Pancreas (tissue), 10 donors: ENCODE measurements around the gene VIM. TPM values are rescaled to one million over a fixed set of nuclear protein-coding genes. Genes with fewer than 3 reads are reported as not detected.
"Not testable (repeated sequence)": the region's sequence is repeated elsewhere in the genome, so short reads cannot be mapped to it uniquely, and the experiment has no call there.

Experiments used
- ATAC-seq, 4 donors: fragments of 200-7000 bp; cut with Tn5 transposase; one replicate each; pipeline versions ENCODE4 v1.8.0 to v1.9.1; 2020; ENCODE audit warnings: mild to moderate bottlenecking in 4 of 4, moderate library complexity in 4 of 4
- DNase-seq, 6 donors: peaks; one replicate each; pipeline ENCODE4 v3.0.0-alpha.2; 2020
- FAIRE-seq: peaks from 2 replicates; lab custom pipeline; 2012; peaks lifted over from hg19 to GRCh38; lab: Jason Lieb, UNC
- H3K27ac ChIP-seq, 4 donors: fragments of 200-600 bp; sonication (generic); 1 replicate in 3 of 4; 2 replicates in 1 of 4; pipeline versions ENCODE4 v1.5.0 to v1.8.0; 2020
- H3K27me3 ChIP-seq, 4 donors: fragments of 200-600 bp; one replicate each; pipeline ENCODE4 v1.8.0; 2021
- H3K36me3 ChIP-seq, 3 donors: fragments of 200-600 bp; sonication (generic) in 1 of 3; one replicate each; pipeline versions ENCODE4 v1.5.0 to v1.8.0; 2020 to 2021
- H3K4me1 ChIP-seq, 3 donors: fragments of 200-600 bp; one replicate each; pipeline ENCODE4 v1.8.0; 2021
- H3K4me3 ChIP-seq, 4 donors: fragments of 200-600 bp; sonication (generic) in 2 of 4; one replicate each; pipeline versions ENCODE4 v1.5.0 to v1.8.0; 2020 to 2021
- H3K9me3 ChIP-seq, 4 donors: fragments of 200-600 bp; one replicate each; pipeline ENCODE4 v1.8.0; 2021
- CTCF ChIP-seq, 4 donors: fragments of 200-600 bp; sonication (generic) in 3 of 4; IDR thresholded peaks; one replicate each; pipeline versions ENCODE4 v1.5.0 to v1.8.0; 2021; ENCODE audit warnings: antibody characterized with exemption in 4 of 4
- WGBS, 2 donors: extraction: QIAGEN DNeasy Blood & Tissue Kit; methylation state at CpG; one replicate each; pipeline ENCODE4 v1.1.7; 2013; 5-methylcytosine and 5-hydroxymethylcytosine counted together
- intact Hi-C, 3 donors: fragments of 100-400 bp; cut with DNase I; formaldehyde crosslinking; loops; one replicate each; pipeline versions ENCODE4 v1.11.1 to v1.14.2; 2022
- polyA plus RNA-seq, 2 donors: library from polyadenylated mRNA; stranded (reverse); fragments of 200-250 nt; gene quantifications; one replicate each; pipeline ENCODE4 v1.2.3, GENCODE V29; 2013
- total RNA-seq, 6 donors: library from RNA; stranded (reverse); fragmentation: NEBNext Ultra II Directional in 4 of 6; extraction: Animal tissue kit (Norgen Biotek cat#: 25700) in 4 of 6; gene quantifications; one replicate each; pipeline versions ENCODE4 v1.2.1 to v1.2.4, GENCODE V29; 2021 to 2023
- donor health status: healthy with polysubstance abuse.
- donor health status: DM: no; HTN: no; CAD: no; lungs with moderate emphysema.
- donor health status: DM: no; HTN: no; CAD: no.
- donor health status: control.
- donor health status: control.
- donor health status: Bipolar disorder and iron deficiency.
- donor health status: DM: yes; HTN: yes; CAD: no.
- donor health status: DM: no; HTN: no; CAD: no.
- donor health status: DM: no; HTN: no; CAD: no.
- donor health status: DM: yes; HTN: yes; CAD: no.

VIM gene
- total and polyA plus RNA-seq, 8 donors: 133 to 546 (median 163) TPM

GRCh38 chr10:17244700-17245365 is 16.8 kb downstream of the VIM start:
- no peak for FAIRE-seq

GRCh38 chr10:17247210-17247609 is 19.2 kb downstream of the VIM start:
- FAIRE-seq (no peak), DNase-seq (no peak), ATAC-seq (no peak)
- Histone ChIP-seq H3K4me3 (no peak overlapping the region), H3K27ac (no peak overlapping the region), H3K4me1 (no peaks in the 10 kb centered on the region), H3K36me3 (no peaks in the 10 kb centered on the region), H3K27me3 (no peaks in the 10 kb centered on the region), H3K9me3 (no peaks in the 10 kb centered on the region)
- 86 to 92% methylated on average over 1 of the region's 1 CpG for WGBS, 2 donors
- no peak for TF ChIP-seq CTCF (IDR thresholded peaks at IDR 0.05)
- intact Hi-C loops: no loop called here

More at GRCh38 chr10:17244700-17245365, 16.8 kb downstream of the VIM start:
- intact Hi-C loops: no loop called here
- DNase-seq (no peak), ATAC-seq (no peak)
- no peaks in the 10 kb centered on the region for H3K9me3 ChIP-seq
- H3K4me1 ChIP-seq: no peaks in the 10 kb centered on the region
- TF ChIP-seq CTCF (IDR thresholded peaks at IDR 0.05): no peak
- H3K36me3 ChIP-seq: no peaks in the 10 kb centered on the region
- no peak overlapping the region for H3K4me3 ChIP-seq
- H3K27me3 ChIP-seq: no peaks in the 10 kb centered on the region
- no peak overlapping the region for H3K27ac ChIP-seq

- WGBS, 2 donors: 42 to 53% methylated on average over 1 of the region's 1 CpG
- peak in 2 of 4 donors; percentile 22 to 64 for ATAC-seq
Measured at GRCh38 chr10:17248964-17249363, 20.9 kb downstream of the VIM start.

GRCh38 chr10:17249820-17250219 is 21.8 kb downstream of the VIM start:
- DNase-seq (no peak), ATAC-seq (peak; percentile 33 to 72 (median 40)), FAIRE-seq (no peak)
- 30 to 33% methylated on average over 4 of the region's 4 CpGs for WGBS, 2 donors
- no peaks in the 10 kb centered on the region for H3K4me1 ChIP-seq
- peak in 2 of 4 donors; percentile 8 to 11 for TF ChIP-seq CTCF (IDR thresholded peaks at IDR 0.05)
- intact Hi-C loops: loop anchor here in 2 of 3 donors (5.0 to 10.0 kb wide), 2 partner anchors 405 to 428 kb away; no protein-coding TSS in a partner anchor
- H3K4me3 ChIP-seq: no peak overlapping the region
- H3K9me3 ChIP-seq: no peaks in the 10 kb centered on the region
- no peaks in the 10 kb centered on the region for H3K27me3 ChIP-seq
- H3K27ac ChIP-seq: no peak overlapping the region
- no peaks in the 10 kb centered on the region for H3K36me3 ChIP-seq

More at GRCh38 chr10:17248964-17249363, 20.9 kb downstream of the VIM start:
- intact Hi-C loops: no loop called here
- no peak for TF ChIP-seq CTCF (IDR thresholded peaks at IDR 0.05)
- Histone ChIP-seq H3K36me3 (no peaks in the 10 kb centered on the region), H3K4me3 (no peak overlapping the region), H3K27ac (no peak overlapping the region), H3K9me3 (no peaks in the 10 kb centered on the region), H3K27me3 (no peaks in the 10 kb centered on the region), H3K4me1 (no peaks in the 10 kb centered on the region)
- FAIRE-seq: no peak
- no peak for DNase-seq

GRCh38 chr10:17250736-17251135 is 22.7 kb downstream of the VIM start:
- 89 to 90% methylated on average over 2 of the region's 2 CpGs for WGBS, 2 donors
- Histone ChIP-seq H3K27me3 (no peaks in the 10 kb centered on the region), H3K27ac (no peak overlapping the region), H3K9me3 (no peaks in the 10 kb centered on the region), H3K4me1 (no peaks in the 10 kb centered on the region), H3K4me3 (no peak overlapping the region), H3K36me3 (no peaks in the 10 kb centered on the region)
- intact Hi-C loops: loop anchor here in 2 of 3 donors (5.0 to 10.0 kb wide), 2 partner anchors 406 to 428 kb away; no protein-coding TSS in a partner anchor
- no peak for TF ChIP-seq CTCF (IDR thresholded peaks at IDR 0.05)
- no peak for DNase-seq
- peak in 2 of 4 donors; percentile 41 to 42 for ATAC-seq
- no peak for FAIRE-seq

GRCh38 chr10:17254543-17255050 is 26.6 kb downstream of the VIM start:
- H3K4me3 ChIP-seq, H3K27me3 ChIP-seq, ATAC-seq, H3K27ac ChIP-seq, H3K36me3 ChIP-seq, DNase-seq, H3K9me3 ChIP-seq, H3K4me1 ChIP-seq, FAIRE-seq: not testable (repeated sequence)
- 42 to 55% methylated on average over 2 of the region's 2 CpGs for WGBS, 2 donors
- intact Hi-C loops: loop anchor here (5.0 to 10.0 kb wide), 5 partner anchors 407 to 432 kb away; no protein-coding TSS in a partner anchor
